CD4-positive, alpha-beta T cell treated with Interleukin-17A for 4 hours (primary cell): ENCODE results near the gene CARMIL1.
"Not testable (repeated sequence)": the region's sequence is repeated elsewhere in the genome, so short reads cannot be mapped to it uniquely, and the experiment has no call there.

Source experiments
- DNase-seq: peaks from one replicate; pipeline ENCODE4 v3.0.0-alpha.2; 2020; ENCODE audit warnings: mixed read lengths

CARMIL1 gene

GRCh38 chr6:25371037-25371347, 91.8 kb downstream of the CARMIL1 start:
- no peak for DNase-seq

- DNase-seq, result no peak
Observed at GRCh38 chr6:25375125-25375524, 96.0 kb downstream of the CARMIL1 start.

- DNase-seq, result no peak
Observed at GRCh38 chr6:25377664-25378063, 98.5 kb downstream of the CARMIL1 start.

GRCh38 chr6:25381077-25381476, 101.9 kb downstream of the CARMIL1 start:
- no peak for DNase-seq

GRCh38 chr6:25382476-25382875, 103.3 kb downstream of the CARMIL1 start:
- not testable (repeated sequence) for DNase-seq

- DNase-seq, result no peak
Observed at GRCh38 chr6:25384234-25384633, 105.1 kb downstream of the CARMIL1 start.

GRCh38 chr6:25384967-25385366, 105.8 kb downstream of the CARMIL1 start:
- no peak for DNase-seq

GRCh38 chr6:25387483-25387882, 108.3 kb downstream of the CARMIL1 start:
- no peak for DNase-seq

- no peak for DNase-seq
Observed at GRCh38 chr6:25387911-25388310, 108.7 kb downstream of the CARMIL1 start.

- no peak for DNase-seq
Observed at GRCh38 chr6:25388776-25389175, 109.6 kb downstream of the CARMIL1 start.

- DNase-seq, result no peak
Observed at GRCh38 chr6:25389471-25389870, 110.3 kb downstream of the CARMIL1 start.

- DNase-seq, result no peak
Observed at GRCh38 chr6:25392372-25392771, 113.2 kb downstream of the CARMIL1 start.

GRCh38 chr6:25395731-25396130, 116.6 kb downstream of the CARMIL1 start:
- no peak for DNase-seq

GRCh38 chr6:25397406-25397805, 118.2 kb downstream of the CARMIL1 start:
- DNase-seq, result no peak

GRCh38 chr6:25399885-25400284, 120.7 kb downstream of the CARMIL1 start:
- DNase-seq, result no peak

- DNase-seq, result no peak
Observed at GRCh38 chr6:25401711-25402110, 122.5 kb downstream of the CARMIL1 start.

GRCh38 chr6:25402125-25402524, 123.0 kb downstream of the CARMIL1 start:
- no peak for DNase-seq

- no peak for DNase-seq
Observed at GRCh38 chr6:25403150-25403549, 124.0 kb downstream of the CARMIL1 start.

- DNase-seq, result peak; percentile 9
Observed at GRCh38 chr6:25404091-25404490, 124.9 kb downstream of the CARMIL1 start.

- DNase-seq, result peak; percentile 59
Observed at GRCh38 chr6:25404693-25405169, 125.6 kb downstream of the CARMIL1 start.

- no peak for DNase-seq
Observed at GRCh38 chr6:25405442-25405841, 126.3 kb downstream of the CARMIL1 start.

GRCh38 chr6:25407431-25407830, 128.3 kb downstream of the CARMIL1 start:
- DNase-seq, result no peak

- DNase-seq, result no peak
Observed at GRCh38 chr6:25410102-25410501, 130.9 kb downstream of the CARMIL1 start.

GRCh38 chr6:25411316-25411950, 132.3 kb downstream of the CARMIL1 start:
- DNase-seq, result no peak

GRCh38 chr6:25413207-25413905, 134.2 kb downstream of the CARMIL1 start:
- no peak for DNase-seq
